Activated T-helper 17 cell treated with anti-CD3 and anti-CD28 coated beads, Interleukin-2, amount 50 U/mL, for 72 hours (primary cell): ENCODE results near the gene DPPA3. TPM values are rescaled to one million over a fixed set of nuclear protein-coding genes. Genes with fewer than 3 reads are reported as not detected.
"Not testable (repeated sequence)": the region's sequence is repeated elsewhere in the genome, so short reads cannot be mapped to it uniquely, and the experiment has no call there.

Experiments used
- ATAC-seq: fragments of 150-1000 bp; cut with Tn5 transposase; replicated peaks from 2 replicates; pipeline ENCODE4 v1.10.0; 2021; ENCODE audit warnings: mild to moderate bottlenecking, moderate library complexity
- H3K27ac Mint-ChIP-seq: one replicate; pipeline ENCODE4 v1.8.0; 2022; ENCODE audit warnings: mixed read lengths
- H3K27me3 Mint-ChIP-seq: one replicate; pipeline ENCODE4 v1.8.0; 2022; ENCODE audit warnings: mixed read lengths
- H3K36me3 Mint-ChIP-seq: one replicate; pipeline ENCODE4 v1.8.0; 2022; ENCODE audit warnings: low read depth, mild to moderate bottlenecking, mixed read lengths
- H3K4me1 Mint-ChIP-seq: one replicate; pipeline ENCODE4 v1.8.0; 2022; ENCODE audit warnings: mixed read lengths
- H3K4me3 Mint-ChIP-seq: one replicate; pipeline ENCODE4 v1.8.0; 2022; ENCODE audit warnings: mild to moderate bottlenecking, mixed read lengths
- H3K9me3 Mint-ChIP-seq: one replicate; pipeline ENCODE4 v1.8.0; 2022; ENCODE audit warnings: mixed read lengths
- total RNA-seq, 2 donors: library from RNA; stranded (reverse); gene quantifications; one replicate each; pipeline ENCODE4 v1.2.3, GENCODE V29; 2022

The DPPA3 gene
- total RNA-seq, result not detected

GRCh38 chr12:7711133-7711532, at the start of gene DPPA3:
Gene DPPA3, plus strand, starts transcription at chr12:7711433. Its CDS starts 138 bp downstream, at chr12:7711571.
- Mint-ChIP-seq H3K4me3 (no peak within 1 kb of the TSS), H3K9me3 (no peaks in the 10 kb centered on the region), H3K4me1 (no peaks in the 10 kb centered on the region), H3K27me3 (no peaks in the 10 kb centered on the region), H3K36me3 (no peaks in the 10 kb centered on the region), H3K27ac (no peak within 1 kb of the TSS)
- no peak for ATAC-seq

GRCh38 chr12:7661741-7662140, 49.5 kb upstream of the DPPA3 start:
- H3K36me3 Mint-ChIP-seq, result no peaks in the 10 kb centered on the region
- no peak for ATAC-seq
- no peak overlapping the region for H3K4me3 Mint-ChIP-seq
- H3K4me1 Mint-ChIP-seq, result no peaks in the 10 kb centered on the region
- H3K9me3 Mint-ChIP-seq, result no peaks in the 10 kb centered on the region
- H3K27me3 Mint-ChIP-seq, result no peaks in the 10 kb centered on the region
- no peak overlapping the region for H3K27ac Mint-ChIP-seq

- H3K4me3 Mint-ChIP-seq, result no peak overlapping the region
- no peaks in the 10 kb centered on the region for H3K36me3 Mint-ChIP-seq
- H3K4me1 Mint-ChIP-seq, result no peaks in the 10 kb centered on the region
- no peak overlapping the region for H3K27ac Mint-ChIP-seq
- H3K9me3 Mint-ChIP-seq, result no peaks in the 10 kb centered on the region
- no peaks in the 10 kb centered on the region for H3K27me3 Mint-ChIP-seq
- ATAC-seq, result no peak
Measured at GRCh38 chr12:7666595-7666994, 44.6 kb upstream of the DPPA3 start.

- no peak for ATAC-seq
- no peaks in the 10 kb centered on the region for H3K4me1 Mint-ChIP-seq
- no peak overlapping the region for H3K4me3 Mint-ChIP-seq
- H3K27ac Mint-ChIP-seq, result no peak overlapping the region
- H3K36me3 Mint-ChIP-seq, result no peaks in the 10 kb centered on the region
- H3K27me3 Mint-ChIP-seq, result no peaks in the 10 kb centered on the region
- no peaks in the 10 kb centered on the region for H3K9me3 Mint-ChIP-seq
Measured at GRCh38 chr12:7667125-7667524, 44.1 kb upstream of the DPPA3 start.

GRCh38 chr12:7668171-7668570, 43.1 kb upstream of the DPPA3 start:
- no peaks in the 10 kb centered on the region for H3K4me1 Mint-ChIP-seq
- no peak for ATAC-seq
- no peak overlapping the region for H3K4me3 Mint-ChIP-seq
- no peaks in the 10 kb centered on the region for H3K9me3 Mint-ChIP-seq
- no peak overlapping the region for H3K27ac Mint-ChIP-seq
- no peaks in the 10 kb centered on the region for H3K36me3 Mint-ChIP-seq
- no peaks in the 10 kb centered on the region for H3K27me3 Mint-ChIP-seq

- not testable (repeated sequence) for H3K9me3 Mint-ChIP-seq, ATAC-seq, H3K27me3 Mint-ChIP-seq, H3K36me3 Mint-ChIP-seq, H3K4me3 Mint-ChIP-seq, H3K27ac Mint-ChIP-seq, H3K4me1 Mint-ChIP-seq
Measured at GRCh38 chr12:7675455-7675854, 35.8 kb upstream of the DPPA3 start.

- H3K4me1 Mint-ChIP-seq, H3K36me3 Mint-ChIP-seq, H3K27ac Mint-ChIP-seq, H3K4me3 Mint-ChIP-seq, H3K27me3 Mint-ChIP-seq, H3K9me3 Mint-ChIP-seq: not testable (repeated sequence)
- peak; percentile 94 for ATAC-seq
Measured at GRCh38 chr12:7677432-7677888, 33.8 kb upstream of the DPPA3 start.

- ATAC-seq, result no peak
- Mint-ChIP-seq H3K9me3 (no peaks in the 10 kb centered on the region), H3K27me3 (peaks cover 7% of the 10 kb centered on the region), H3K4me1 (peaks cover 3% of the 10 kb centered on the region), H3K36me3 (no peaks in the 10 kb centered on the region), H3K4me3 (no peak overlapping the region), H3K27ac (no peak overlapping the region)
Measured at GRCh38 chr12:7678744-7679143, 32.5 kb upstream of the DPPA3 start.

GRCh38 chr12:7679251-7680045, 31.8 kb upstream of the DPPA3 start:
- Mint-ChIP-seq H3K9me3 (no peaks in the 10 kb centered on the region), H3K36me3 (no peaks in the 10 kb centered on the region), H3K27me3 (peaks cover 7% of the 10 kb centered on the region), H3K27ac (no peak overlapping the region), H3K4me3 (no peak overlapping the region), H3K4me1 (peaks cover 3% of the 10 kb centered on the region)
- no peak for ATAC-seq

GRCh38 chr12:7681535-7681934, 29.7 kb upstream of the DPPA3 start:
- peaks cover 3% of the 10 kb centered on the region for H3K4me1 Mint-ChIP-seq
- no peak for ATAC-seq
- no peaks in the 10 kb centered on the region for H3K27me3 Mint-ChIP-seq
- H3K36me3 Mint-ChIP-seq, result no peaks in the 10 kb centered on the region
- no peaks in the 10 kb centered on the region for H3K9me3 Mint-ChIP-seq
- H3K27ac Mint-ChIP-seq, result no peak overlapping the region
- H3K4me3 Mint-ChIP-seq, result no peak overlapping the region

- no peaks in the 10 kb centered on the region for H3K4me1 Mint-ChIP-seq
- no peaks in the 10 kb centered on the region for H3K9me3 Mint-ChIP-seq
Measured at GRCh38 chr12:7693793-7694192, 17.4 kb upstream of the DPPA3 start.

GRCh38 chr12:7694556-7695236, 16.5 kb upstream of the DPPA3 start:
- no peak overlapping the region for H3K27ac Mint-ChIP-seq

More at GRCh38 chr12:7693793-7694192, 17.4 kb upstream of the DPPA3 start:
- ATAC-seq, result no peak
- Mint-ChIP-seq H3K4me3 (no peak overlapping the region), H3K36me3 (no peaks in the 10 kb centered on the region), H3K27ac (no peak overlapping the region), H3K27me3 (peaks cover 18% of the 10 kb centered on the region)

GRCh38 chr12:7695237-7695560, 16.0 kb upstream of the DPPA3 start:
- Mint-ChIP-seq H3K4me3 (no peak overlapping the region), H3K4me1 (no peaks in the 10 kb centered on the region), H3K36me3 (no peaks in the 10 kb centered on the region), H3K9me3 (no peaks in the 10 kb centered on the region), H3K27ac (no peak overlapping the region), H3K27me3 (peaks cover 18% of the 10 kb centered on the region)
- ATAC-seq, result no peak

More at GRCh38 chr12:7694556-7695236, 16.5 kb upstream of the DPPA3 start:
- H3K27me3 Mint-ChIP-seq, result peaks cover 18% of the 10 kb centered on the region
- no peaks in the 10 kb centered on the region for H3K36me3 Mint-ChIP-seq
- H3K9me3 Mint-ChIP-seq, result no peaks in the 10 kb centered on the region
- H3K4me1 Mint-ChIP-seq, result no peaks in the 10 kb centered on the region
- H3K4me3 Mint-ChIP-seq, result no peak overlapping the region
- no peak for ATAC-seq

- H3K27me3 Mint-ChIP-seq, result peaks cover 18% of the 10 kb centered on the region
- no peak within 1 kb of the TSS for H3K4me3 Mint-ChIP-seq
- no peak within 1 kb of the TSS for H3K27ac Mint-ChIP-seq
- no peaks in the 10 kb centered on the region for H3K36me3 Mint-ChIP-seq
- no peaks in the 10 kb centered on the region for H3K9me3 Mint-ChIP-seq
- ATAC-seq, result no peak
- no peaks in the 10 kb centered on the region for H3K4me1 Mint-ChIP-seq
Measured at GRCh38 chr12:7695566-7696197, 15.6 kb upstream of the DPPA3 start, which contains the start of gene GDF3. Gene GDF3, minus strand, starts transcription at chr12:7695775. Its CDS starts 47 bp downstream, at chr12:7695728.

GRCh38 chr12:7705846-7706245, 5.4 kb upstream of the DPPA3 start:
- Mint-ChIP-seq H3K27ac (no peak overlapping the region), H3K4me1 (no peaks in the 10 kb centered on the region), H3K36me3 (no peaks in the 10 kb centered on the region), H3K9me3 (no peaks in the 10 kb centered on the region), H3K4me3 (no peak overlapping the region), H3K27me3 (no peaks in the 10 kb centered on the region)
- ATAC-seq, result no peak
